Right hindlimb (tissue), 1 donor: ENCODE measurements around the gene MOB3B.
A peak's percentile ranks its signal among the peaks of the same experiment; 100 is the strongest.

Source experiments
- DNase-seq: peaks from one replicate; pipeline ENCODE4 v3.0.0-alpha.2; 2018

MOB3B gene

GRCh38 chr9:27413511-27414219 is 115.9 kb downstream of the MOB3B start:
- DNase-seq = no peak

GRCh38 chr9:27412963-27413362 is 116.7 kb downstream of the MOB3B start:
- DNase-seq = no peak

- no peak for DNase-seq
These were observed 117.5 kb downstream of the MOB3B start for GRCh38 chr9:27412081-27412480.

GRCh38 chr9:27408482-27408881 is 121.1 kb downstream of the MOB3B start:
- no peak for DNase-seq

- no peak for DNase-seq
These were observed 121.6 kb downstream of the MOB3B start for GRCh38 chr9:27408001-27408400.

- no peak for DNase-seq
These were observed 122.1 kb downstream of the MOB3B start for GRCh38 chr9:27407491-27407890.

GRCh38 chr9:27404661-27405060 is 125.0 kb downstream of the MOB3B start:
- no peak for DNase-seq

- DNase-seq = no peak
These were observed 127.0 kb downstream of the MOB3B start for GRCh38 chr9:27402626-27403025.

- no peak for DNase-seq
These were observed 129.2 kb downstream of the MOB3B start for GRCh38 chr9:27400334-27400880.

- DNase-seq = no peak
These were observed 130.5 kb downstream of the MOB3B start for GRCh38 chr9:27398982-27399653.

- DNase-seq = no peak
These were observed 133.1 kb downstream of the MOB3B start for GRCh38 chr9:27396495-27396894.

- no peak for DNase-seq
These were observed 134.1 kb downstream of the MOB3B start for GRCh38 chr9:27395484-27395921.

GRCh38 chr9:27394826-27395201 is 134.8 kb downstream of the MOB3B start:
- no peak for DNase-seq

- no peak for DNase-seq
These were observed 135.3 kb downstream of the MOB3B start for GRCh38 chr9:27394154-27394825.

- DNase-seq = no peak
These were observed 136.4 kb downstream of the MOB3B start for GRCh38 chr9:27393054-27393846.

- DNase-seq = no peak
These were observed 137.2 kb downstream of the MOB3B start for GRCh38 chr9:27392451-27392850.

- DNase-seq = no peak
These were observed 138.3 kb downstream of the MOB3B start for GRCh38 chr9:27391040-27391895.

GRCh38 chr9:27388150-27388549 is 141.5 kb downstream of the MOB3B start:
- no peak for DNase-seq

GRCh38 chr9:27387722-27388121 is 141.9 kb downstream of the MOB3B start:
- no peak for DNase-seq

- DNase-seq = peak; percentile 54
These were observed 143.0 kb downstream of the MOB3B start for GRCh38 chr9:27386571-27387091.

GRCh38 chr9:27385606-27386322 is 143.8 kb downstream of the MOB3B start:
- DNase-seq = no peak
